NCI-H2107 treated with DMSO at 0.1 percent for 48 hours (cell line): ENCODE data around the gene TLR2.

Source experiments
- DNase-seq: peaks from one replicate; lab custom pipeline; 2025; ENCODE audit not compliant: unreplicated experiment; lab: John Stamatoyannopoulos, UW

TLR2 gene

DNA sequence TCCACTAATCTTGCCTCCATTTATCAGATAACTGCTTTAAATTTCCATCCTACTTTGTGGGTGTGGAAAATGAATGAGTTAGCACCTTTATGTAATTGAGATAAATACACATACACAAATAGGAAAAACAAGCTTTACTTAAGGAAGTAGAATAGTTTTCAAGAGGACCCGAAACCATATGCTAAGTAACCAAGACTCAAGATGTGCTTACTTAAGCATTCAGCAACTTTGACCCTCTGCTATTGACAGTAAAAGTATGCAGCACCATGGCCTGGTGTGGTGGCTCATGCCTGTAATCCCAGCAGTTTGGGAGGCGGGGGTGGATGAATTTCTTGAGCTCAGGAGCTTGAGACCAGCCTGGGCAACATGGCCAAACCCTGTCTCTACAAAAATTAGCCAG is 45.8 kb downstream of the TLR2 start:
- no peak for DNase-seq

DNA sequence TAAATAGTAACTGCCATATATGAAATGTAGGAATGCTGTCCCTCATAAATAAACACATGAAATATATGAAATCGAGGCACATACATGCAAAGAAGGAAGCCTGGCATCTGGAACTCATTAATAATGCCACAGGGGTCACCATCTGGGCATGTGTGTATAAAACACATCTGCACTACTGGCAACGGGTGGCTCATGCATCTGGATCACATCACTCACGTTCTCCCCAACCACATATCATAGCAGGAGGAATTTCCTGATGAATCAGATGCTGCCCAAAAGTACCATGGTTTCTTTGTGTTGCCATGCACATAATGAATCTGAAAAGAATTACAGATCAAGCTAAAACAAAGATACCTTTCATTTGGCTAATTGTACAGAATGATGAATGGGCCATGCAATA is 47.2 kb downstream of the TLR2 start:
- DNase-seq = no peak

DNA sequence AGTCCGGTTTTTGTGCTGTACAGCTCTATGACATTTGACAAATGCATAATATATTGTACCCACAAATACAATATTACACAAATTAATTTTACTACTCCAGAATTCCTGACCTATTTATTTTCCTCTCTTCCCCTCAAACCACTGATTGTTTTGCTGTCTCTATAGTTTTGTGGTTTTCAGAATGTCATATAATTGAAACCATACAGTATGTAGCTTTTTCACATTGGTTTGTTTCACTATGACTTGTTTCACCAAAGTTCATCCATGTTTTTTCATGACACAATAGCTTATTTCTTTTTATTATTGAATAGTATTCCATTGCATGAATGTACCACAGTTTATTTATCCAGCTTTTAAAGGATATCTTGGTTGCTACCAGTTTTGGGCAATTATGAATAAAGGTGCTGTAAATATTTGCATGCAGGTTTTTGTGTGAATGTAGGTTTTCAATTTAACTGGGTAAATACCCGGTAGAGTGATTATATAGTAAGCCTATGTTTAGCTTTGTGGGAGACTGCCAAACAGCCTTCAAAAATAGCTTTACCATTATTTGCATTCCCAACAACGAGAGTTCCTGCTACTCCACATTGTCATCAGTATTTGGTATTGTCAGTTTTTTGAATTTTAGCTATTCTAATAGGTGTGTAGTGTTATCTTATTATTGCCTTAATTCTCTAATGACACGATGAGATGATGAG is 49.8 kb downstream of the TLR2 start:
- DNase-seq = no peak

DNA sequence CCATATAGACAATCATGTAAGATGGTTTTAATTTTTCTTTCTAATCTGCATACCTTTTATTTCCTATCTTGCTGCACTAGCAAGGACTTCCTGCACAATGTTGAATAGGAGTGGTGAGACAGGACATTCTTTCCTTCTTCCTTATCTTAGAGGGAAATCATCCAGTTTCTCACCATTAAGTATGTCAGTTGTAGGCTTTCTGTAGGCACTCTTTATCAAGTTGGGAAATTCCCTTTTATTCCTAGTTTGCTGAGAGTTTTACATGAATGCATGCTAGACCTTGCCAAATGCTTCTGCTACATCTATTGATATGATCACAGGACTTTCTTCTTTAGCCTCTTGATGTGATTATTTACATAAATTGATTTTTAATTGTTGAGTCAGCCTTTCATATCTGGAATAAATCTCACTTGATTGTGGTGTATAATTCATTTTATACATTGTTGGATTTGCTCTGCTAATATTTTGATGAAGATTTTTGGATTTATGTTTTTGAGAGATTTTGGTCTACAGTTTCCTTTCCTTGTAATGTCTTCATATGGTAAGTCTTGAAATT is 51.9 kb downstream of the TLR2 start:
- DNase-seq = no peak

DNA sequence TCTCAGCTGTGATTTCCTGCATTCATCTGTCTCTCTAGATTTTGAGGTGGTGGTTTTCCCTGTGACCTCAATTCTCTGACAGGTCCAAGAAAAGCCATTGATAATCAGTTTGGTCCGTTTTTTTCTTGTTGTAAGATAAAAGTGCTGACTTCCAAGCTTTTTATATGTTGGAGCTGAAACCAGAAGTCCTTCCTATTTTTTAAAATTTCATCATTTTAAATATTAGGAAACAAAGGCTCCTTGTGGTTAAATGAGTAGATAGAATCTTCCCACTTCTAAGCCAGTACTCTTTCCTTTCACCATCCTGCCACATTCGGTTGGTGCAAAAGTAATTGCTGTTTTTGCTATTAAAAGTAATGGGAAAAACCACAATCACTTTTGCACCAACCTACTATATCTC is 57.5 kb downstream of the TLR2 start:
- no peak for DNase-seq

DNA sequence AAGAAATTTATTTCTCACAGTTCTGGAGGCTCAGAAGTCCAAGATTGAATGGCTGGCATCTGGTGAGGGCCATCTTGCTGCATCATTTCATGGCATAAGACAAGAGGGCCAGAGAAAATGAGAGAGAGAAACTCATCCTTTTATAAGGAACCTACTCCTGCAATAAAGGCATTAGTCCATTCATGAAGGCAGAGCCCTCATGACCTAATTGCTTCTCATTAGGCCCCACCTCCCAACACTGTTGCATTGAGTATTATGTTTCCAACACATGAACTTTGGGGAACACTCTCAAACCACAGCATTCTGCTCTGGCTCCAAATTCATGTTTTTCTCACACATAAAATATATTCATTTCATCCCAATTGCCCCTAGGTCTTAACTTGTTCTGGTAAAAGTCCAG is 61.6 kb downstream of the TLR2 start:
- DNase-seq = no peak

DNA sequence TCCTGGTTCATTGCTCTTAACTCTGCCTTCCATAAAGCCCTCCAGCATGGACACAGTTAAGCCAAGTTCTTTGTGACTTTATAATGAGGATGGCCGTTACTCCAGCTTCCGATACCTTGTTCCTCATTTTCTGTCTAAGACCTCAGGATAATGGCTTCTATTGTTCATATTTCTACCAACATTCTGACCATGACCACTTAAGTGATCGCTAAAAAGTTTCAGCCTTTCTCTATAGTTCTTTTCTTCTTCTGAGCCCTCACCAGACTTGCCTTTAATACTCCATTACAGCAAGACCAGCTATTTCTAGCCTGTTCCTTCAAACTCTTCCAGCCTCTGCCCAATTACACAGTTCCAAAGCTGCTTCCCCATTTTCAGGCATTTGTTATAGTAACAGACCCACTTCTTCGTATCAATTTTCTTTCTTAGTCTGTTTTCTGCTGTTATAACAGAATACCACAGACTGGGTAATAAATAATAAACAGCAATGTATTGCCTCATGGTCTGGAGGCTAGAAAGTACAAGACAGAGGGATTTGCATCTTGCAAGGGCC is 63.4 kb downstream of the TLR2 start:
- no peak for DNase-seq

DNA sequence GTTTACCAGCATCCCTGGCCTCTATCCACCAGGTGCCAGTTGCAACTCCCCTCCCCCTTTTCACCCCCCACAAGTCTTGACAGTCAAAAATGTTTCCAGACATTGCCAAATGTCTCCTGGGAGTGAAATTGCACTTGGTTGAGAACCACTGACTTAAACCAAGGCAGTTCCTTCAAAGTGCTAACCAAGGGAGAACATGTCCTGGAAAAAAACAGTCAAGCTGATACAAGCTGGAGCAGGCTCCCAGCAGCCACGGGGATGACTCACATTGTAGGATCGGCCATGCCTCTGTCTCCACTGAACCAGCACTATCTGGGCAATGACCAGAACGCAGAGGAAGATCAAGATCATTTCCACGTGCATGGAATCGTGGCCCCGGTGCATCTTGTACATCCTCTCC is 64.3 kb downstream of the TLR2 start:
- DNase-seq = no peak

DNA sequence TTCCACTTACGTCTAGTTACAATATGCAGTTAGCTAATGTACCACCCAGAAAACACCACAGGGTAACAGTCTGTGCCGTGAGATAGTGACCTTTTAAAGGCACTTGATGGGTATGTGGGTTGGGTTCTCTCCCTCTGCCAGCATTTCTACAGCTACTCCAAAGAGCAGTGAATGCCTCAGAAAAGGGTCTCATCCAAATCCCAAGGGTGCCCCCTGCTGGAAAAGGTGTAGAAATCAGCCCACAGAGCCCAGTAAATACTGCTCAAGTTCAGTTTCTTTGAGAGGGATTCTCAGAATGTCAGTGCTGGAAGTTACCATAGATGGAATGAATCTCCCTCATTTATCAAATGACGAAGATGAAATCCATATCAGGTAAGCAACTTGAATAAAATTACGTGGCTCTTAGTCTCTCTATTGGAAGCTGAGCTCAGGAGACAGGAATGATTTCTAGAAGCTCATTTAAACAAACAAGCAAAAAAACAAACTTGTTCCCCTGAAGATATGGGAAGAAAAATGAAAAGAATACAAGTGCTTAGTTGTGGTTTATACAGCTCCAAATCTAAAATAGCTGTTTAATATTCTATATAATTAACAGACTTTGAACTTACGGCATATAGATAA is 66.2 kb downstream of the TLR2 start:
- DNase-seq = peak; percentile 8

DNA sequence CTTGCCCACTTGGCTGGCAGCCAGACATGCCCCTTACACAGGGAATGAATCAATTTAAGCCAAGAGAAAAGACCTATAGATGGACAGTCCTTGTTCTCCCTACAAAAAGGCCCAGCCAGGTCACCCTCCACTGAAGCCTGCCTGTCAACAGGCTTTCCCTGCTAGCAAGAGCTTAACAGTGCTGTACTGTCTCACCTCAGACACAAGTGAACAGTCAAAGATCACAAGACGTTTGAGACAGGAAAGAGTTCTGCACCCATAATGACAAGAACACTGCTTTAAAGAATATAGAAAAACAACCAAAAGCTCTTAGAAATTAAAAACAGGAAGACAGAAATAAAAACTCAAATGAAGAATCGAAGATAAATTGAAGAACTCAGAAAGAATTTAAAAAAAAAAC is 71.1 kb downstream of the TLR2 start:
- no peak for DNase-seq
